Islet of Langerhans (tissue), 1 donor: ENCODE data around the gene ATP8B3.

Source experiments
- FAIRE-seq: peaks from one replicate; lab custom pipeline; 2011; peaks lifted over from hg19 to GRCh38; lab: Jason Lieb, UNC

The ATP8B3 gene

GRCh38 chr19:1816530-1817298 is 4.6 kb upstream of the ATP8B3 start:
- FAIRE-seq = no peak

- no peak for FAIRE-seq
Observed at GRCh38 chr19:1815605-1816529, 3.8 kb upstream of the ATP8B3 start.

GRCh38 chr19:1814833-1815604 is 2.9 kb upstream of the ATP8B3 start:
- no peak for FAIRE-seq

GRCh38 chr19:1814391-1814790 is 2.3 kb upstream of the ATP8B3 start:
- no peak for FAIRE-seq

- FAIRE-seq = no peak
Observed at GRCh38 chr19:1813192-1814182, 1.4 kb upstream of the ATP8B3 start.

- no peak for FAIRE-seq
Observed at GRCh38 chr19:1812426-1813191, 533 bp upstream of the ATP8B3 start.

GRCh38 chr19:1811472-1811894 is 593 bp downstream of the ATP8B3 start:
- no peak for FAIRE-seq

- no peak for FAIRE-seq
Observed at GRCh38 chr19:1810439-1811160, 1.5 kb downstream of the ATP8B3 start.

GRCh38 chr19:1809678-1810077 is 2.4 kb downstream of the ATP8B3 start:
- no peak for FAIRE-seq

- no peak for FAIRE-seq
Observed at GRCh38 chr19:1808395-1808731, 3.7 kb downstream of the ATP8B3 start.

GRCh38 chr19:1807695-1808394 is 4.2 kb downstream of the ATP8B3 start:
- FAIRE-seq = no peak

- no peak for FAIRE-seq
Observed at GRCh38 chr19:1807030-1807694, 4.9 kb downstream of the ATP8B3 start.

- no peak for FAIRE-seq
Observed at GRCh38 chr19:1806184-1807029, 5.7 kb downstream of the ATP8B3 start.

- FAIRE-seq = no peak
Observed at GRCh38 chr19:1805401-1806183, 6.5 kb downstream of the ATP8B3 start.

GRCh38 chr19:1804858-1805257 is 7.2 kb downstream of the ATP8B3 start:
- FAIRE-seq = no peak

GRCh38 chr19:1799695-1800342 is 12.3 kb downstream of the ATP8B3 start:
- no peak for FAIRE-seq
